WTC11 (cell line): ENCODE results near the gene PKHD1. TPM values are rescaled to one million over a fixed set of nuclear protein-coding genes. Genes with fewer than 3 reads are reported as not detected.

Experiments
- ATAC-seq: fragments of 200-7000 bp; cut with Tn5 transposase; 2 replicates; pipeline ENCODE4 v1.10.0; 2021; ENCODE audit warnings: mild to moderate bottlenecking, moderate library complexity
- CTCF ChIA-PET: fragments of 300-600 bp; sonication (Branson Sonifier 250); formaldehyde crosslinking; loops from one replicate; lab custom pipeline; 2021; ENCODE audit warnings: antibody characterized with exemption; lab: Charles Lee
- POLR2A ChIA-PET: fragments of 350-600 bp; sonication (Branson Sonifier 250); formaldehyde crosslinking; loops from one replicate; lab custom pipeline; 2021; ENCODE audit warnings: antibody characterized with exemption; lab: Charles Lee
- DNase-seq: peaks from one replicate; pipeline ENCODE4 v3.0.0; 2021; ENCODE audit warnings: low spot score
- H3K27ac Mint-ChIP-seq: 2 replicates; pipeline ENCODE4 v1.8.0; 2021; ENCODE audit warnings: mixed read lengths
- H3K27me3 Mint-ChIP-seq: 2 replicates; pipeline ENCODE4 v1.8.0; 2021; ENCODE audit warnings: low read depth, mild to moderate bottlenecking, moderate library complexity, mixed read lengths
- H3K36me3 Mint-ChIP-seq: 2 replicates; pipeline ENCODE4 v1.8.0; 2021; ENCODE audit warnings: mixed read lengths
- H3K4me1 Mint-ChIP-seq: 2 replicates; pipeline ENCODE4 v1.8.0; 2022; ENCODE audit warnings: mixed read lengths
- H3K4me3 Mint-ChIP-seq: 2 replicates; pipeline ENCODE4 v1.8.0; 2021; ENCODE audit warnings: mild to moderate bottlenecking, moderate library complexity, mixed read lengths
- H3K9me3 Mint-ChIP-seq: 2 replicates; pipeline ENCODE4 v1.8.0; 2021; ENCODE audit warnings: mixed read lengths
- AR ChIP-seq: fragments of 250-450 bp; sonication (Bioruptor Pico); IDR thresholded peaks from 2 replicates; pipeline ENCODE4 v1.9.0; 2021; ENCODE audit warnings: mild to moderate bottlenecking
- CTCF ChIP-seq: fragments of 200-600 bp; IDR thresholded peaks from 2 replicates; pipeline ENCODE4 v1.8.0; 2022; ENCODE audit warnings: antibody characterized with exemption
- E2F4 ChIP-seq: sonication (generic); formaldehyde crosslinking; IDR thresholded peaks from 2 replicates; pipeline ENCODE4 v1.8.1; 2022; ENCODE audit warnings: low read depth, mild to moderate bottlenecking, moderate library complexity, missing genetic modification reagents, borderline replicate concordance
- IRF2 ChIP-seq: sonication (generic); formaldehyde crosslinking; IDR thresholded peaks from 2 replicates; pipeline ENCODE4 v1.8.0; 2022; ENCODE audit warnings: low read depth, missing genetic modification reagents, borderline replicate concordance
- RORB ChIP-seq: fragments of 250-450 bp; sonication (Bioruptor Pico); IDR thresholded peaks from 2 replicates; pipeline ENCODE4 v1.9.0; 2021; ENCODE audit warnings: mild to moderate bottlenecking
- SMAD3 ChIP-seq: sonication (generic); formaldehyde crosslinking; IDR thresholded peaks from 2 replicates; pipeline ENCODE4 v1.8.0; 2022; ENCODE audit warnings: missing genetic modification reagents, mild to moderate bottlenecking, borderline replicate concordance
- ZNF219 ChIP-seq: sonication (generic); formaldehyde crosslinking; IDR thresholded peaks from 2 replicates; pipeline ENCODE4 v1.8.0; 2023; ENCODE audit warnings: missing genetic modification reagents, mild to moderate bottlenecking, borderline replicate concordance
- ZNF416 ChIP-seq: fragments of 250-450 bp; sonication (Bioruptor Pico); IDR thresholded peaks from 2 replicates; pipeline ENCODE4 v1.9.0; 2021; ENCODE audit warnings: mild to moderate bottlenecking, inconsistent platforms
- ZNF532 ChIP-seq: fragments of 250-450 bp; sonication (Bioruptor Pico); IDR thresholded peaks from 2 replicates; pipeline ENCODE4 v1.9.0; 2021; ENCODE audit warnings: mild to moderate bottlenecking, borderline replicate concordance
- total RNA-seq: library from RNA; stranded (reverse); gene quantifications from 3 replicates; pipeline ENCODE4 v1.2.3, GENCODE V29; 2021
- TF ChIP-seq, protein P1 (sequence below): fragments of 250-450 bp; sonication (Bioruptor Pico); IDR thresholded peaks from 2 replicates; pipeline ENCODE4 v2.1.2; 2022; ENCODE audit warnings: mild to moderate bottlenecking, moderate library complexity
- TF ChIP-seq, protein P2 (sequence below): fragments of 250-450 bp; sonication (Bioruptor Pico); IDR thresholded peaks from 2 replicates; pipeline ENCODE4 v1.9.0; 2021; ENCODE audit warnings: moderate library complexity, mild to moderate bottlenecking, inconsistent platforms, borderline replicate concordance

PKHD1 gene
- total RNA-seq, 1 experiment from 2014 or later: 0.15 TPM

GRCh38 chr6:52115145-52115741, 27.8 kb upstream of the PKHD1 start (continued):
- TF ChIP-seq SMAD3 (CRISPR knock-in tag) (no peak), ZNF219 (CRISPR knock-in tag) (no peak), E2F4 (CRISPR knock-in tag) (no peak), AR (CRISPR knock-in tag) (no peak), ZNF532 (no peak)
- TF ChIP-seq, protein P1, sequence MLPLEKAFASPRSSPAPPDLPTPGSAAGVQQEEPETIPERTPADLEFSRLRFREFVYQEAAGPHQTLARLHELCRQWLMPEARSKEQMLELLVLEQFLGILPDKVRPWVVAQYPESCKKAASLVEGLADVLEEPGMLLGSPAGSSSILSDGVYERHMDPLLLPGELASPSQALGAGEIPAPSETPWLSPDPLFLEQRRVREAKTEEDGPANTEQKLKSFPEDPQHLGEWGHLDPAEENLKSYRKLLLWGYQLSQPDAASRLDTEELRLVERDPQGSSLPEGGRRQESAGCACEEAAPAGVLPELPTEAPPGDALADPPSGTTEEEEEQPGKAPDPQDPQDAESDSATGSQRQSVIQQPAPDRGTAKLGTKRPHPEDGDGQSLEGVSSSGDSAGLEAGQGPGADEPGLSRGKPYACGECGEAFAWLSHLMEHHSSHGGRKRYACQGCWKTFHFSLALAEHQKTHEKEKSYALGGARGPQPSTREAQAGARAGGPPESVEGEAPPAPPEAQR (CRISPR knock-in tag): no peak

GRCh38 chr6:52109171-52109571, 21.8 kb upstream of the PKHD1 start:
- ATAC-seq (no peak), DNase-seq (no peak)
- Mint-ChIP-seq H3K27ac (no peak overlapping the region), H3K36me3 (no peaks in the 10 kb centered on the region), H3K4me1 (peaks cover 19% of the 10 kb centered on the region), H3K9me3 (peaks cover 11% of the 10 kb centered on the region), H3K4me3 (no peak overlapping the region), H3K27me3 (no peaks in the 10 kb centered on the region; the same call in 1 of the 2 replicates)
- ChIA-PET CTCF (no interaction called here), POLR2A (no interaction called here)
- TF ChIP-seq CTCF (no peak), IRF2 (CRISPR knock-in tag) (no peak), ZNF416 (CRISPR knock-in tag) (no peak), RORB (CRISPR knock-in tag) (no peak)
- TF ChIP-seq, protein P2, sequence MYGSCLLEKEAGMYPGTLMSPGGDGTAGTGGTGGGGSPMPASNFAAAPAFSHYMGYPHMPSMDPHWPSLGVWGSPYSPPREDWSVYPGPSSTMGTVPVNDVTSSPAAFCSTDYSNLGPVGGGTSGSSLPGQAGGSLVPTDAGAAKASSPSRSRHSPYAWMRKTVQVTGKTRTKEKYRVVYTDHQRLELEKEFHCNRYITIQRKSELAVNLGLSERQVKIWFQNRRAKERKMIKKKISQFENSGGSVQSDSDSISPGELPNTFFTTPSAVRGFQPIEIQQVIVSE (CRISPR knock-in tag): no peak
